Measurements from ENCODE around the gene PDCD10.

Gene PDCD10

GRCh38 chr3:167734498-167735232 is at the start of gene PDCD10:
PDCD10 (minus strand) TSS chr3:167734892; CDS start chr3:167720157, 14,735 bp downstream.
- in situ Hi-C loops (cut with HindIII; ENCODE audit: low sequenced_read_pairs): no loop called here

DNA sequence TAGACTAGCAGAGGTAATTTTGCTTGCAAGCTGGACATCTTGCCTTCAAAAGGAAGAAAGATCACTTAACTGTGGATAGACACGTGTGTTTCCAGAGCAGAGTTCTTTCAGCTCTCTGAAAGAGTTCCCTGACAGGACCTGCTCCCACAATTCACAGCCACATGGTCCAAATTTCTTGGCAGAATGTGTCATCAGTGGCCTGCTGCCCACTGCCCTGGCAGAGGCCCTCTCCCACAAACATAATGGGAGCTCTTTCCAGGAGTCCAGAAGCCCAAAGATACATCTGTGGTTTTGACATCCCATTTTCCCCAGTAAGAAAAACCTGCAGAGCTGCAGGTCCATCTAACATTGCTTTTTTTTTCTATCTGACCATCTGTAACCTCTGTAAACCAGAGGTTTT is 49.1 kb upstream of the PDCD10 start:
- in situ Hi-C loops (cut with HindIII; ENCODE audit: low sequenced_read_pairs): no loop called here

GRCh38 chr3:167780214-167780883 is 45.7 kb upstream of the PDCD10 start:
- in situ Hi-C loops (cut with HindIII; ENCODE audit: low sequenced_read_pairs): no loop called here

- in situ Hi-C loops (cut with HindIII; ENCODE audit: low sequenced_read_pairs): no loop called here
These were observed 42.7 kb upstream of the PDCD10 start for GRCh38 chr3:167777356-167777755.

- in situ Hi-C loops (cut with HindIII; ENCODE audit: low sequenced_read_pairs): no loop called here
These were observed 41.5 kb upstream of the PDCD10 start for GRCh38 chr3:167776066-167776685.

DNA sequence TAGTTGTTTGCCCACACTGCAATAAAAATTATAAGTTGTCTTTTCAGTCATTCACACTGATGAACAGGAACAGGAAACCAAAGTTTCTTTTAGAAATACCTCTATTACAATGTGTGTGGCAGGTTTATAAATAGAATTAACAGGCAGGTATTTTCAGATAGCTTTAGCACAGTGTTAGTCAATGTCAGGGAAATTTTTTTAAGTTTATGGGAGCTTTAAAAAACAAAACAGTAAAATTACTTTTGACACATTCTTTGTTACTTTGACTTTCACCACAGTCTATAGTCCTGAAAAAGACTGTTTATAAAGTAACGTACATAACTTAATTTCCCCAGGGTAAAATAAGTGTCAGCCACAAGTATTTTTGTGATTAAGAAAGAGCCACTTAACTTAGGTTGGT is 38.9 kb upstream of the PDCD10 start:
- in situ Hi-C loops (cut with HindIII; ENCODE audit: low sequenced_read_pairs): no loop called here

- in situ Hi-C loops (cut with HindIII; ENCODE audit: low sequenced_read_pairs): no loop called here
These were observed 38.3 kb upstream of the PDCD10 start for GRCh38 chr3:167772992-167773391.

DNA sequence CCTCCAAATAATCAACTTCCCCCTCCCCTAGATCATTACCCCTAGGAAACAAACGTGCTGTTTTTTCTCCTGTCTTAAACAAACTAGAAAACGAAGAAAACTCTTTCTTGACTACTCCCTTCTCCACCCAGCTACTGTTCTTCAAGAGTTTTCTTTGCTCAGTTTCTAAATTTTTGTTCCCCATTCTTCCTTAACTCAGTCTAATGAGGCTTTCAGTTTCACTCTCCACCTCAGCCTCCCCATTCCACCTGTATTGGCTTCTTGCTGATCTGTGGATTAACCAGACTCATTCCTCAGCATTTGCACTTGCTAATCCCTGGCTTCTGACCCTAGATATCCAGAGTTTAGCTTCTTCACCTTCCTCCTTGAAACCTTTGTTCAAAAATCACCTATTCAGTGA is 27.6 kb upstream of the PDCD10 start:
- in situ Hi-C loops (cut with HindIII; ENCODE audit: low sequenced_read_pairs): no loop called here

GRCh38 chr3:167761302-167761701 is 26.6 kb upstream of the PDCD10 start:
- in situ Hi-C loops (cut with HindIII; ENCODE audit: low sequenced_read_pairs): no loop called here

- in situ Hi-C loops (cut with HindIII; ENCODE audit: low sequenced_read_pairs): no loop called here
These were observed 19.4 kb upstream of the PDCD10 start for GRCh38 chr3:167754049-167754448.

- in situ Hi-C loops (cut with HindIII; ENCODE audit: low sequenced_read_pairs): no loop called here
These were observed 15.7 kb upstream of the PDCD10 start for GRCh38 chr3:167750272-167750971.

DNA sequence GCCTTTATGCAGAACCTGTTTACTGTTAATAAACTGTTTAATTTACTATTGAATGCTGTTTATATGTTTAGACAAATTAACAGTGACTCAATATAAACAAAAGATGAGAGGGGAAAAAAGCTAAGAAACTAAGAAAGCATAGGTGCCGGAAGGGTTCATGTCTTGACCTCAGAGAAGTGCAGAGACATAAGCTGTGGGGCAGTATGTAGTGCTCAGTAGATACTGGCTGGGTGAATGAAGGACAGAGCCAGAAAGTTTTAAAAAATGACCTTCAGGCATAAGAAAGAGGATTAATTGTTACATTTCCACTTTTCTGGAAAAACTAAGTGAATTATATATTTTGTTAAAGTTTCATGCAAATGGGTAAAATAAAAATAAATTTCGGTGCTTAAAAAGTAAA is 15.0 kb upstream of the PDCD10 start:
- in situ Hi-C loops (cut with HindIII; ENCODE audit: low sequenced_read_pairs): no loop called here

- in situ Hi-C loops (cut with HindIII; ENCODE audit: low sequenced_read_pairs): no loop called here
These were observed 14.5 kb upstream of the PDCD10 start for GRCh38 chr3:167749209-167749608.

DNA sequence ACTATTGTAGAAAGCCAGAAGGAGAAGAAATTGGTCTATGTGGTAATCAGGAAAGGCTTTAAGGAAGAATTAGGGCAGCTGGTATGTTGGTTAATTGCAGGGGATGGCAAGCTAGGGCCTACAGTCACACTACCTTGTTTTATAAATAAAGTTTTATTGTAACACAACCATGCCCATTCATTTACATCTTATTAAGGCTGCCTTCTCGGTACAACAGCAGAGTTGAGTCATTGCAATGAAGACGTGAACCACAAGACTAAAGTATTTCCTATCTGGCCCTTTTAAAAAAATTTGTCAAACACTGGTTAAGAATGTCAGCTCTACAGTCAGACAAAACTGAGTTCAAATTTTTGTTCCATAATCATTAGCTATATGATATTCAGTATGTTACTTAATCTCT is 9.1 kb upstream of the PDCD10 start:
- in situ Hi-C loops (cut with HindIII; ENCODE audit: low sequenced_read_pairs): no loop called here

DNA sequence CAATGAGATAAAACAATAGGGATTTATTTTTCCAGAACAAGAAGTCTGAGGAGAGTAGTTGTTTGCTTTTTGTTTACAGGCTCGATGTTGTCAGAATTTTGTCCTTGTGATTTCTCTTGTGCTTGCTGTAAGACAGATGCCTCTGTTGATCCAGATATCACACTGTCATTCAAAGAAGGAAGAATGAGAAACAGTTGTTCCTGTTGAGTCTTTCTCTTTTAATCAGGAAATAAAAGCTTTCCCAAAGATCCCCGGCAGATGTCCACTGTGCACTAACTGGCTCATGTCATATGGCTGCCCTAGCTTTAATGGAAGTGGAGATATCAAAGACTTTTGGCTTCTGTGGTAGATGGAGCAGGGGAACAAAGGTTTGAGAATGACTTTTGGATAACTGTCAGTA is 7.6 kb upstream of the PDCD10 start:
- in situ Hi-C loops (cut with HindIII; ENCODE audit: low sequenced_read_pairs): no loop called here

- in situ Hi-C loops (cut with HindIII; ENCODE audit: low sequenced_read_pairs): no loop called here
These were observed 6.4 kb upstream of the PDCD10 start for GRCh38 chr3:167740961-167741587.

DNA sequence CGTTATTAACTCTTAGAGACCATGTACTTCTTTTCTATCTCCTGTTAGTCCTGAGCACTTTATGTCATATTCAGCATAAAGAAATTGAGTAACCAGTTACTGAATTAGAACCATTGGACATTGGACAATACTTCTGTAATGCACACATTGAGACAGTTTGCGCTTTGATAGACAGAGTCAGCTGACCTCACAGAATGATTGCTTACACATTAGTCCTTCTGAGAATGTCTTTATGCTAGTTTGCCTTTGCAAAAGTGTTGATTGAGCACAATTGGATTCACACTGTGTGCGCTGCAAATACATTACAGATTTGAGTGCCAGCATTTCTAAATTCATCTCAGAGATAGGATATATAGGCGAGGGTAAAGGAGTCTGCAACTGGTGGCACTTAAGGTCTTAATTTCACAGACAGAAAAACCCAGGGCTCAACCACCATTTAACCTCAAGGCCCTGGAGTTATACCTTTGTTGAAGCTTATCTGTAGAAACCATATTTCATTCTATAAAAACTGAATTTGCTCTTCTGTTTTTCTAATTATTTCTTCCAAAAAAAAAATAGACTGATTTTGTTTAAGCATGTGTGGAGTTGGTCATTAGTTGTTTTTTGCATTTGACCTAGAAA is 4.6 kb upstream of the PDCD10 start:
- in situ Hi-C loops (cut with HindIII; ENCODE audit: low sequenced_read_pairs): no loop called here

DNA sequence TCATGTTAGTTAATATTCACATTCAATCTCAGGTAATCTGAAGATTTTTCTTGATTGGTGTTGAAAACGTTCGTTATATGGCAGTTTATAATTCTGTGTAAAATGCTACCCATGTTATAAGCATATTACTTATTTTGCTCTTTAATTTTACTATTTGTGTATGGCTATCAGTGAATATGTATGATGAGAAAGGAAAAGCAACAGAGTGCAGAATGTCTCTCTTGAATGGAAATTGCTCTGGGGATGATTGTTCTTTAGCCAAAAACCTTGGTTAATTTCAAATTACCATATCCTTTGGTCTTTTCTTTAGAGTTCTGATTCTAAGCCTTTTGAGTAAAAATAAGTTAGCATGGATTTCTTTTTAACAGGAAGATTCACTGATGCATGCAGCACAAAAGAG is 3.3 kb upstream of the PDCD10 start:
- in situ Hi-C loops (cut with HindIII; ENCODE audit: low sequenced_read_pairs): no loop called here

DNA sequence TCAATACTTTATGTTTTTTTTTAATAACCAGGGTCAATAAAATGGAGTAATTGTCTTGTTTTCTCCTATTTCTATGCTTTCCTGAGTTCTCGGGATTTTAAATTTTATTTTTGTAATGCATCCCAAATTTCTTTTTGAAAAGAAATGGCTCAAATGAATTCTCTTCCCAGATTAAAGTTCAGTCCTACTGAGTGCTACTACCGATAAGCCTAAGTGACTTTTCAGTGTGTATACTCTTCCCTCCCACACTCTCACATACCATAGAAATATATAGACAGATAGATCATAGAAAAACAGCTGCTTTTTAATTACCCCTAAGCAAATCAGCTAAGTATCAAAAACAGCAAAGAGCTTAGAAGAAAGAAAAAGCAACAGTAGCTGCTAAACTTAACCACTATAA is 2.3 kb upstream of the PDCD10 start:
- in situ Hi-C loops (cut with HindIII; ENCODE audit: low sequenced_read_pairs): no loop called here

DNA sequence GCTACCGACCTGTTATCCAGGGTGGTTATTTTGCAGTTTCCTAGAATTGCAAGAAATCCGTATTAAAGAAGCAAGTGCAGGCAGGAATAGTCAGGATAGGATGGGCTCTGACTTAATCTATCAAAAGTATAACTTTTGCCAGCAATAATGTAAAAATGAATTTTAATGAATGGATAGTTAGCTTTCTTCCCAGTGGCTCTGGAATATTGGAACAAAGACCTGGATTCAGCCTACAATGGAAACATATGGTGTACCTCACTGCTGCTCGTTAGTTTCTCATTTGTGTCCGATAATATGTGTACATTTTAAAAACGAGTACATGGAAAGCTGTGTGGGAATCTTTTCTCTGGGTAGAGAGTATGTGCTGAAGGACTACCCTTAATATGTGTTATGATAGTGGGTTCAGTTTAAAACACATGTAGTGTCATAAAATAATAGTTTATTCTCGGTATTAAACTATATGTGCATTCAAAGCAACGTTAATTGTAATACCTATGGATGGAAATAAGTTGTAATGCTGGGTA is 1.6 kb upstream of the PDCD10 start:
- in situ Hi-C loops (cut with HindIII; ENCODE audit: low sequenced_read_pairs): no loop called here
